ENCODE measurements around the gene TXLNB. TPM values are rescaled to one million over a fixed set of nuclear protein-coding genes. Genes with fewer than 3 reads are reported as not detected.

Gene TXLNB
- total and polyA plus RNA-seq, 2 of the 4 experiments (the other 2 are of a cell fraction): under 0.01 to 0.05 TPM

DNA sequence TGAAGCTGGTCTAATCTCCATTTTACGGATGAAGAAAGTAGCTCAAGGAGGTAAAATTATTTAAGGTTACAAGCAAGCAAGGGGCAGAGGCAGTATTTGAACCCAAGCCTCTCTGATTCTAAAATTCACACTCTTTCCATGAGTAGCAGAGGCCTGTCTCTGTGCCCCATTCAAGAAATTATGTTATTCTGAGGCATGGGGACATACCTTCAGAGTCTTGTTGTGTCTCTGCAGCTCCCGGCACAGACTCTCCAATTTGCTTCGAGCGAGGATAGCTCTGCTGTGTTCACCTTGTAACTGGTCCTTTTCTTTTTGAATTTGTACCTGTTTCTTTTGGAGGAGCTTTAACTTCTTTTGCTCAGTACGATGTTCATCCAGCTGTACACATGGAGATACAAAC, 21.5 kb downstream of the TXLNB start:
- Histone ChIP-seq H2AK5ac (ENCODE audit: low read depth, low read length) (no peak overlapping the region), H4K8ac (ENCODE audit: low read depth in 2 of 2, low read length in 2 of 2) (no peak overlapping the region), H3K4me3 (ENCODE audit: insufficient read depth, low read depth, low read length) (no peak overlapping the region), H3K4me2 (ENCODE audit: low read depth, low read length) (no peak overlapping the region), H3K9me3 (ENCODE audit: control insufficient read depth, insufficient read depth, low read length) (no peaks in the 10 kb centered on the region), H3K4me1 (ENCODE audit: control insufficient read depth, insufficient read depth, low read length) (no peaks in the 10 kb centered on the region), H4K5ac (ENCODE audit: low read depth, low read length) (no peak overlapping the region), H3K23ac (ENCODE audit: low read depth, low read length) (no peak overlapping the region), H2BK120ac (ENCODE audit: low read depth, low read length) (no peak overlapping the region), H3K9me1 (ENCODE audit: insufficient read depth, low read length) (no peaks in the 10 kb centered on the region), H3K27me3 (ENCODE audit: control insufficient read depth, insufficient read depth, low read length) (no peaks in the 10 kb centered on the region), H3K79me1 (ENCODE audit: low read depth in 1 of 2, low read length in 2 of 2) (no peaks in the 10 kb centered on the region), H4K91ac (ENCODE audit: insufficient read depth, low read depth, low read length) (no peak overlapping the region), H4K20me1 (ENCODE audit: insufficient read depth, low read length) (no peaks in the 10 kb centered on the region), H3K4ac (ENCODE audit: low read depth, low read length) (no peak overlapping the region), H2AFZ (replicated peaks; ENCODE audit: low read length, poor library complexity) (no peak overlapping the region), H3K36me3 (ENCODE audit: control insufficient read depth, insufficient read depth, low read length) (no peaks in the 10 kb centered on the region), H2AK9ac (replicated peaks; ENCODE audit: low read depth, low read length, poor library complexity) (no peak overlapping the region), H2BK5ac (ENCODE audit: low read depth, low read length, poor library complexity, severe bottlenecking) (no peak overlapping the region), H3K9ac (ENCODE audit: low read depth, low read length) (no peak overlapping the region), H3K56ac (ENCODE audit: extremely low read depth, insufficient read depth, low read length) (no peak overlapping the region), H3K27ac (ENCODE audit: insufficient read depth, low read length) (no peak overlapping the region), H2BK15ac (ENCODE audit: low read depth, low read length) (no peak overlapping the region), H2BK20ac (ENCODE audit: low read depth, low read length) (no peak overlapping the region), H3K14ac (replicated peaks; ENCODE audit: low read depth, low read length) (no peak overlapping the region), H3K18ac (ENCODE audit: low read depth, low read length) (no peak overlapping the region)
- ChIA-PET CTCF (interaction anchor here (0.6 kb wide), 1 partner anchor 394 kb away, joined by 5 read pairs; no protein-coding TSS in a partner anchor), POLR2A (ENCODE audit: unreplicated experiment) (interaction anchor here (0.6 kb wide), 1 partner anchor 517 kb away, joined by 8 read pairs; no protein-coding TSS in a partner anchor)
- TF ChIP-seq RFX5 (IDR thresholded peaks at IDR 0.05; ENCODE audit: low read depth, low read length) (no peak), USF2 (IDR thresholded peaks at IDR 0.05; ENCODE audit: low read depth, low read length) (no peak), SMC3 (IDR thresholded peaks at IDR 0.05; ENCODE audit: low read depth, low read length) (no peak), FOS (IDR thresholded peaks at IDR 0.05; ENCODE audit: low read depth, low read length) (no peak), BHLHE40 (IDR thresholded peaks at IDR 0.05; ENCODE audit: low read depth, low read length) (no peak), RAD21 (IDR thresholded peaks at IDR 0.05; ENCODE audit: low read length) (no peak), CEBPB (IDR thresholded peaks at IDR 0.05; ENCODE audit: low read depth, low read length) (no peak), MXI1 (IDR thresholded peaks at IDR 0.05; ENCODE audit: borderline replicate concordance, low read depth, low read length) (no peak), MAFK (IDR thresholded peaks at IDR 0.05; ENCODE audit: low read depth, low read length) (no peak), RCOR1 (IDR thresholded peaks at IDR 0.05; ENCODE audit: insufficient replicate concordance, low read length) (no peak), NFE2L2 (IDR thresholded peaks at IDR 0.05; ENCODE audit: low read depth, low read length) (no peak), POLR2A (IDR thresholded peaks at IDR 0.05; ENCODE audit: low read depth, low read length) (no peak), CHD1 (IDR thresholded peaks at IDR 0.05; ENCODE audit: low read depth, low read length) (no peak), MAZ (IDR thresholded peaks at IDR 0.05; ENCODE audit: borderline replicate concordance, low read depth, low read length) (no peak)
- TF ChIP-seq, protein P1, sequence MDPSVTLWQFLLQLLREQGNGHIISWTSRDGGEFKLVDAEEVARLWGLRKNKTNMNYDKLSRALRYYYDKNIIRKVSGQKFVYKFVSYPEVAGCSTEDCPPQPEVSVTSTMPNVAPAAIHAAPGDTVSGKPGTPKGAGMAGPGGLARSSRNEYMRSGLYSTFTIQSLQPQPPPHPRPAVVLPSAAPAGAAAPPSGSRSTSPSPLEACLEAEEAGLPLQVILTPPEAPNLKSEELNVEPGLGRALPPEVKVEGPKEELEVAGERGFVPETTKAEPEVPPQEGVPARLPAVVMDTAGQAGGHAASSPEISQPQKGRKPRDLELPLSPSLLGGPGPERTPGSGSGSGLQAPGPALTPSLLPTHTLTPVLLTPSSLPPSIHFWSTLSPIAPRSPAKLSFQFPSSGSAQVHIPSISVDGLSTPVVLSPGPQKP (IDR thresholded peaks at IDR 0.05; ENCODE audit: borderline replicate concordance, low read depth, low read length): no peak
- TF ChIP-seq, protein P2, sequence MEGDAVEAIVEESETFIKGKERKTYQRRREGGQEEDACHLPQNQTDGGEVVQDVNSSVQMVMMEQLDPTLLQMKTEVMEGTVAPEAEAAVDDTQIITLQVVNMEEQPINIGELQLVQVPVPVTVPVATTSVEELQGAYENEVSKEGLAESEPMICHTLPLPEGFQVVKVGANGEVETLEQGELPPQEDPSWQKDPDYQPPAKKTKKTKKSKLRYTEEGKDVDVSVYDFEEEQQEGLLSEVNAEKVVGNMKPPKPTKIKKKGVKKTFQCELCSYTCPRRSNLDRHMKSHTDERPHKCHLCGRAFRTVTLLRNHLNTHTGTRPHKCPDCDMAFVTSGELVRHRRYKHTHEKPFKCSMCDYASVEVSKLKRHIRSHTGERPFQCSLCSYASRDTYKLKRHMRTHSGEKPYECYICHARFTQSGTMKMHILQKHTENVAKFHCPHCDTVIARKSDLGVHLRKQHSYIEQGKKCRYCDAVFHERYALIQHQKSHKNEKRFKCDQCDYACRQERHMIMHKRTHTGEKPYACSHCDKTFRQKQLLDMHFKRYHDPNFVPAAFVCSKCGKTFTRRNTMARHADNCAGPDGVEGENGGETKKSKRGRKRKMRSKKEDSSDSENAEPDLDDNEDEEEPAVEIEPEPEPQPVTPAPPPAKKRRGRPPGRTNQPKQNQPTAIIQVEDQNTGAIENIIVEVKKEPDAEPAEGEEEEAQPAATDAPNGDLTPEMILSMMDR (conservative IDR thresholded peaks at IDR 0.05; ENCODE audit: low read depth, low read length): no peak
- dilution Hi-C loops (cut with HindIII; ENCODE audit: low sequenced_read_pairs, unreplicated experiment): no loop called here
- ATAC-seq (ENCODE audit: low read depth) (no peak), DNase-seq (no peak)
- WGBS, 2 experiments (ENCODE audit: extremely low coverage in 2 of 2, insufficient read length in 1 of 2): no CpG with 5 or more reads among the region's 5 CpGs
- no TSS peak for BruUV-seq (replicated peaks)
- intact Hi-C loops (cut with micrococcal nuclease): no loop called here
- in situ Hi-C loops (cut with MboI; ENCODE audit: low sequenced_read_pairs): no loop called here
